Measurements from ENCODE around the gene ZC3H7B.

Gene ZC3H7B

GRCh38 chr22:41310336-41310735 lies 9.0 kb downstream of the ZC3H7B start:
- H3K4me3 ChIP-seq (ENCODE audit: low read depth, low read length), result no peak overlapping the region
- H3K9ac ChIP-seq (ENCODE audit: low read depth, low read length), result no peak overlapping the region
- peaks cover 2% of the 10 kb centered on the region for H3K36me3 ChIP-seq (ENCODE audit: control insufficient read depth, insufficient read depth, low read length)
- H3K4me1 ChIP-seq (ENCODE audit: control insufficient read depth, insufficient read depth, low read length), result no peaks in the 10 kb centered on the region
- no peaks in the 10 kb centered on the region for H3K27me3 ChIP-seq (ENCODE audit: control insufficient read depth, insufficient read depth, low read length)
- no peaks in the 10 kb centered on the region for H3K9me3 ChIP-seq (ENCODE audit: control insufficient read depth, insufficient read depth, low read length)

GRCh38 chr22:41311487-41311886 lies 10.2 kb downstream of the ZC3H7B start:
- Histone ChIP-seq H3K4me3 (ENCODE audit: low read depth, low read length) (no peak overlapping the region), H3K36me3 (ENCODE audit: control insufficient read depth, insufficient read depth, low read length) (peaks cover 2% of the 10 kb centered on the region), H3K27me3 (ENCODE audit: control insufficient read depth, insufficient read depth, low read length) (no peaks in the 10 kb centered on the region)

GRCh38 chr22:41314821-41315220 lies 13.5 kb downstream of the ZC3H7B start:
- no peaks in the 10 kb centered on the region for H3K9me3 ChIP-seq (ENCODE audit: control insufficient read depth, insufficient read depth, low read length)
- no peaks in the 10 kb centered on the region for H3K36me3 ChIP-seq (ENCODE audit: control insufficient read depth, insufficient read depth, low read length)
- H3K4me1 ChIP-seq (ENCODE audit: control insufficient read depth, insufficient read depth, low read length), result no peaks in the 10 kb centered on the region
- H3K4me3 ChIP-seq (ENCODE audit: low read depth, low read length), result no peak overlapping the region
- H3K27me3 ChIP-seq (ENCODE audit: control insufficient read depth, insufficient read depth, low read length), result no peaks in the 10 kb centered on the region
- H3K9ac ChIP-seq (ENCODE audit: low read depth, low read length), result no peak overlapping the region

More at GRCh38 chr22:41311487-41311886, 10.2 kb downstream of the ZC3H7B start:
- Histone ChIP-seq H3K9ac (ENCODE audit: low read depth, low read length) (no peak overlapping the region), H3K9me3 (ENCODE audit: control insufficient read depth, insufficient read depth, low read length) (no peaks in the 10 kb centered on the region), H3K4me1 (ENCODE audit: control insufficient read depth, insufficient read depth, low read length) (no peaks in the 10 kb centered on the region)

DNA sequence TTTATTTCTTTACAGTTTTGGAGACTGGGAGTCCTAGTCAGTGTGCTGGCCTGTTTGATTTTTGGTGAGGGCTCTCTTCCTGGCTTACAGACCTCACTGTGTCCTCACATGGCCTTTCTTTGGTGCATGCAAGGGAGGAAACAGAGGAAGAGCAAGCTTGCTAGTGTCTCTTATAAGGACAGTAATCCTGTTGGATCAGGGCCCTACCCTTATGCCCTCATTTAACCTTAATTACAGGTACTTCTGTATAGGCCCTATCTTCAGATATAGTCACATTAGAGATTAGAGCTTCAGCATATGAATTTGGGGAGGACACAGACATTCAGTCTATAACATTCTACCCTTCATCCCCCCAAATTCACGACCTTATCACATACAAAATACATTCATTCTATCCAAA lies 14.3 kb downstream of the ZC3H7B start:
- Histone ChIP-seq H3K9me3 (ENCODE audit: control insufficient read depth, insufficient read depth, low read length) (no peaks in the 10 kb centered on the region), H3K9ac (ENCODE audit: low read depth, low read length) (no peak overlapping the region), H3K4me3 (ENCODE audit: low read depth, low read length) (no peak overlapping the region), H3K36me3 (ENCODE audit: control insufficient read depth, insufficient read depth, low read length) (no peaks in the 10 kb centered on the region), H3K4me1 (ENCODE audit: control insufficient read depth, insufficient read depth, low read length) (no peaks in the 10 kb centered on the region), H3K27me3 (ENCODE audit: control insufficient read depth, insufficient read depth, low read length) (no peaks in the 10 kb centered on the region)

DNA sequence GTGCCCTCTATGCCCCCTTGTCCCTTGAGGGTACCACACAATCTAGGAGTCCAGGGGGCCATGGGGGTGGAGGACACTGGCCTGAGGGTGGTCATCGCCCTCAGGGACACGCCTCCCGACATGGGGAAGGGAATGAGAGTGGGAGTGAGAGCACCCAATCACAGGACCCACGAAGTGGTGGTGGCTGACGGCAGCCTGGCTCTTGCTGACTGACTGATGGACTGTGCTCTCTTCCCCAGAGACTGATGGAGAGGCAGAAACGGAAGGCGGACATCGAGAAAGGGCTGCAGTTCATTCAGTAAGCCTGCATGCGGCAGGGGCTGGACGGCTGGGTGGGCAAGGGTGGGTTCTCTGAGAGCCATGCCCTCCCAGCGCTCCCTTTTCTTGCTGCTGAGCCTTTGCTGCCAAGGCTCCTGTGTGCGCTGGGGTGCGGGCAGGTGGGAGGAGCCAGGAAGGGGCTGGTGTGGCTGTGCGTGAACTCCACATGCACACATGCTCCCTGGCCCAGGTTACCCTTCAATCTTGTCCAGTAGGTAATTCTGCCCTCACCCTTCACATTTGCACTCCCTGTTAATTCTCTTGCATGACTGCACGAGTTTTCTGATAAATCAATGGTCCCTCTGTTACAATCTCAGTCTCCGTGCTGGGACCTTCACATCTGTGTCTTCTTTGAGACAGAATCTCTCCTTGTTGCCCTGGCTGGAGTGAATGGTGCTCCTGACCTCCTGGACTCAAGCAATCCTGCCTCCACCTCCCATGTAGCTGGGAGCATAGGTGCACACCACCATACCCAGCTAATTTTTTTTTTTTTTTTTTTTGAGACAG lies 19.3 kb downstream of the ZC3H7B start:
- no peaks in the 10 kb centered on the region for H3K27me3 ChIP-seq (ENCODE audit: control insufficient read depth, insufficient read depth, low read length)
- no peak overlapping the region for H3K9ac ChIP-seq (ENCODE audit: low read depth, low read length)
- peaks cover 16% of the 10 kb centered on the region for H3K36me3 ChIP-seq (ENCODE audit: control insufficient read depth, insufficient read depth, low read length)
- H3K9me3 ChIP-seq (ENCODE audit: control insufficient read depth, insufficient read depth, low read length), result no peaks in the 10 kb centered on the region
- H3K4me3 ChIP-seq (ENCODE audit: low read depth, low read length), result no peak overlapping the region
- no peaks in the 10 kb centered on the region for H3K4me1 ChIP-seq (ENCODE audit: control insufficient read depth, insufficient read depth, low read length)

DNA sequence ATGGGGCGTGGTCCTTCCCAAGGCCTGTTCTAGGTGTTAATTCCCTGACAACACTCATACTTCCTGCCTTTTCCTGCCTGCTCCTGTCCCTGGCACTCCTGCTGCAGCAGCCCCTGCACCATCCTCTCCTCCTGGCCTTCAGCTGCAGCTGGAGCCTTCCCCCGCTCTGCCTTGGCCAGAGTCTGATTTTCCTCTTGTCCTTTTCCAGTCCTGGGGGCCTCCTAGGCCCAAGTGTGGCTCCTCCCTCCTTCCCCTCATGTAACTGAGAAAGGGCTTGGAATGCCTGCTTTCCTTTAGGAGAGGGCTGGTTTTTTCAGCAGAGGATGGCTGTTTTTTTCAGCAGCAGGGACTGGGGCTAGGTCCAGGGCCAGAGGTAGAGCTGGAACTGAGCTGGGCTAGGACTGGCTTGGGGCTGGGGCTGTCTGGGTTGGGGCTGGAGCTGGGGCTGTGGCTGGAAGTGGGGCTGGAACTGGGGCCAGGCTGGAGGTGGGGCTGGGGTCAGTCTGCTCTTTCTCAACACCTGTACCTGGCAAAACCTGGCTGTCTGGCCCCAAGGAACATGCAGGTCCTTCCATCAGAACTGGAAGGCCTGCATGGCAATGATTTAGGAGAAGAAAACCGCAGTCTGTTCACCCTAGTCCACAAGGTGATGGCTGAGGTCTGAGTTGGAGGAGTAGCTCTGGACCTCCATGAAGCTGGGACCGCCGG lies 23.6 kb downstream of the ZC3H7B start:
- H3K9ac ChIP-seq (ENCODE audit: low read depth, low read length), result no peak overlapping the region
- H3K27me3 ChIP-seq (ENCODE audit: control insufficient read depth, insufficient read depth, low read length), result no peaks in the 10 kb centered on the region
- H3K9me3 ChIP-seq (ENCODE audit: control insufficient read depth, insufficient read depth, low read length), result no peaks in the 10 kb centered on the region
- peaks cover 37% of the 10 kb centered on the region for H3K36me3 ChIP-seq (ENCODE audit: control insufficient read depth, insufficient read depth, low read length)
- H3K4me3 ChIP-seq (ENCODE audit: low read depth, low read length), result no peak overlapping the region
- H3K4me1 ChIP-seq (ENCODE audit: control insufficient read depth, insufficient read depth, low read length), result no peaks in the 10 kb centered on the region

GRCh38 chr22:41327124-41327523 lies 25.8 kb downstream of the ZC3H7B start:
- Histone ChIP-seq H3K4me3 (ENCODE audit: low read depth, low read length) (no peak overlapping the region), H3K36me3 (ENCODE audit: control insufficient read depth, insufficient read depth, low read length) (peaks cover 42% of the 10 kb centered on the region), H3K4me1 (ENCODE audit: control insufficient read depth, insufficient read depth, low read length) (no peaks in the 10 kb centered on the region), H3K9ac (ENCODE audit: low read depth, low read length) (no peak overlapping the region), H3K9me3 (ENCODE audit: control insufficient read depth, insufficient read depth, low read length) (no peaks in the 10 kb centered on the region), H3K27me3 (ENCODE audit: control insufficient read depth, insufficient read depth, low read length) (no peaks in the 10 kb centered on the region)

GRCh38 chr22:41330169-41330568 lies 28.8 kb downstream of the ZC3H7B start:
- no peak overlapping the region for H3K4me3 ChIP-seq (ENCODE audit: low read depth, low read length)
- no peak overlapping the region for H3K9ac ChIP-seq (ENCODE audit: low read depth, low read length)
- no peaks in the 10 kb centered on the region for H3K27me3 ChIP-seq (ENCODE audit: control insufficient read depth, insufficient read depth, low read length)
- no peaks in the 10 kb centered on the region for H3K9me3 ChIP-seq (ENCODE audit: control insufficient read depth, insufficient read depth, low read length)
- H3K4me1 ChIP-seq (ENCODE audit: control insufficient read depth, insufficient read depth, low read length), result no peaks in the 10 kb centered on the region
- peaks cover 46% of the 10 kb centered on the region for H3K36me3 ChIP-seq (ENCODE audit: control insufficient read depth, insufficient read depth, low read length)

GRCh38 chr22:41332217-41332939 lies 31.1 kb downstream of the ZC3H7B start:
- no peaks in the 10 kb centered on the region for H3K9me3 ChIP-seq (ENCODE audit: control insufficient read depth, insufficient read depth, low read length)
- no peak overlapping the region for H3K4me3 ChIP-seq (ENCODE audit: low read depth, low read length)
- H3K27me3 ChIP-seq (ENCODE audit: control insufficient read depth, insufficient read depth, low read length), result no peaks in the 10 kb centered on the region
- no peak overlapping the region for H3K9ac ChIP-seq (ENCODE audit: low read depth, low read length)
- H3K36me3 ChIP-seq (ENCODE audit: control insufficient read depth, insufficient read depth, low read length), result peaks cover 32% of the 10 kb centered on the region
- H3K4me1 ChIP-seq (ENCODE audit: control insufficient read depth, insufficient read depth, low read length), result no peaks in the 10 kb centered on the region

- Histone ChIP-seq H3K27me3 (ENCODE audit: control insufficient read depth, insufficient read depth, low read length) (no peaks in the 10 kb centered on the region), H3K9ac (ENCODE audit: low read depth, low read length) (no peak overlapping the region), H3K9me3 (ENCODE audit: control insufficient read depth, insufficient read depth, low read length) (no peaks in the 10 kb centered on the region), H3K4me3 (ENCODE audit: low read depth, low read length) (no peak overlapping the region), H3K36me3 (ENCODE audit: control insufficient read depth, insufficient read depth, low read length) (peaks cover 40% of the 10 kb centered on the region), H3K4me1 (ENCODE audit: control insufficient read depth, insufficient read depth, low read length) (no peaks in the 10 kb centered on the region)
These were observed 32.5 kb downstream of the ZC3H7B start for GRCh38 chr22:41333806-41334205.

DNA sequence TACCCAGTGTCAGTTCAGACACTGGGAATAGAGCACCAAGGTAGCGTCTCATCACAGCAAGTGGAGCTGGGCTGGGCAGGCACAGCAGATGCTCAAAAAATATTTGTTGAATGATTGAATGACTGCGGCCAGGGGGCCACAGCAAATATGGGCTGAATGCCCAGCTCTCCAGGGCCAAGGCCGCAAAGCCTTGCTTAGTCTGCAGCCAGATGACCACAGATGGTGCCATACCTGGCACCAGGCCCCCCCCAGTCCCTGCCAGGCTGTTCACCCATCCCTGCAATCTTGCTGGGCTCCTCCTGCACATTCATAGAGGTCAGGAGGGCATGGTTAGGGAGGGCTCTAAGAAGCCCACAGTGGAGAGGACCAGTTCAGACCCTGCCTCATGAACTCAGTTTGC lies 32.9 kb downstream of the ZC3H7B start:
- no peak overlapping the region for H3K4me3 ChIP-seq (ENCODE audit: low read depth, low read length)
- H3K4me1 ChIP-seq (ENCODE audit: control insufficient read depth, insufficient read depth, low read length), result no peaks in the 10 kb centered on the region
- no peak overlapping the region for H3K9ac ChIP-seq (ENCODE audit: low read depth, low read length)
- no peaks in the 10 kb centered on the region for H3K27me3 ChIP-seq (ENCODE audit: control insufficient read depth, insufficient read depth, low read length)
- H3K36me3 ChIP-seq (ENCODE audit: control insufficient read depth, insufficient read depth, low read length), result peaks cover 44% of the 10 kb centered on the region
- no peaks in the 10 kb centered on the region for H3K9me3 ChIP-seq (ENCODE audit: control insufficient read depth, insufficient read depth, low read length)
